ENCODE measurements around the gene FGG.
"Not testable (repeated sequence)": the region's sequence is repeated elsewhere in the genome, so short reads cannot be mapped to it uniquely, and the experiment has no call there.

FGG gene

DNA sequence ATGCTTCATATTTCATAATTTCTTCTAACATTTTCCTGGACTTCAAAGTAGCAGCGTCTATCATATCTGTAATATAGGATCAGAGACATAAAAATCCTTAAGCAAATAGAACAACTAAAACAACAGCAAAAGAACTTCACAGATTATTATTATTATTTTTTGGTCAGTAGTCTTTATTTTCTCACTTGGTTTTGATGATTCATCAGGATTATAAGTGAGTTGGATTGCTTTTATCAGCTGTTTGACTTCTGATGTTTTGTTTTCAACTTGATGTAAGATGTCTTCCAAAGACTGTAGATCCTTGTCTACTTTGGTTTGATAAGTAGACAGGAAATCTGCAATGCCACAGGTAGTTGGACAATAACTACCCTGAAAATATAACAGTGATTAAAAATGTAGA lies 623 bp downstream of the FGG start:
- DNase-seq (ENCODE audit: low read depth in 3 of 3, low spot score in 1 of 3) = no peak

DNA sequence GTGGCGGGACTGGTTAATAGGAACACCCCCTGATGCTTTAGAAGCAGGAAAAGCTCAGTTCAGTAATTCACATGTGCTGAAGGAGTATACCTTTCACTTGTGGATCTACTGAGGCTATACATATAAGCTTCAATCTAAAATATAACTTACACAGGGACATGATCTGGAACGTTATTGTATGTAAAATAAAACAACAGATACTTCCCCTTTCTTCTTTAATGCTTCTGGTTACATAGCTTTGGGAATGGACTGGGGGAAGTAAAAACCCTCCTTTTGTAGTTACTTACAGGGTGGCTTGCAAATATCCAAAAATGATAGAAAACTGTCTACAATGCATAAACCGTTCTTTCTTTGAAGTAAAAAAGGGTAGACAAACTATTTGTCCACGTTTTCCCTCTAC lies 1.9 kb downstream of the FGG start:
- no peak for DNase-seq (ENCODE audit: low read depth in 3 of 3, low spot score in 1 of 3)

DNA sequence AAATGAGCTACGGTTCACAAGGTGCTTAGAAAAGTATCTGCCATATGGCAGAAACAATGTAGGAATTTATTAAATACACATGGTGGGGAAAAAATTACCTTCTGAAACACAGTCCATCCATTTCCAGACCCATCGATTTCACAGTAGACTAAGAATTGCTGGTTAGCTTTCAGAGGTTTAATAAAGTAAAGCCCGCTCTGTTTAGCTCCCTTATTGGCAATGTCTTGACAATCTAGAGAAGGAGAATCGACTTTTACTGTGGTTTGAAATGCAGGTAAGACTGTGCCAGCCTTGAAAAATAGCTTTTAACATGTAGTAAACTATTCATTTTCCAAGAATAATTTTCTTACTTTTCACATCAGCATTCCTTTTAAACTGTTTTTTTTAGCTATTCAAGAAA lies 2.9 kb downstream of the FGG start:
- no peak for DNase-seq (ENCODE audit: low read depth in 3 of 3, low spot score in 1 of 3)

DNA sequence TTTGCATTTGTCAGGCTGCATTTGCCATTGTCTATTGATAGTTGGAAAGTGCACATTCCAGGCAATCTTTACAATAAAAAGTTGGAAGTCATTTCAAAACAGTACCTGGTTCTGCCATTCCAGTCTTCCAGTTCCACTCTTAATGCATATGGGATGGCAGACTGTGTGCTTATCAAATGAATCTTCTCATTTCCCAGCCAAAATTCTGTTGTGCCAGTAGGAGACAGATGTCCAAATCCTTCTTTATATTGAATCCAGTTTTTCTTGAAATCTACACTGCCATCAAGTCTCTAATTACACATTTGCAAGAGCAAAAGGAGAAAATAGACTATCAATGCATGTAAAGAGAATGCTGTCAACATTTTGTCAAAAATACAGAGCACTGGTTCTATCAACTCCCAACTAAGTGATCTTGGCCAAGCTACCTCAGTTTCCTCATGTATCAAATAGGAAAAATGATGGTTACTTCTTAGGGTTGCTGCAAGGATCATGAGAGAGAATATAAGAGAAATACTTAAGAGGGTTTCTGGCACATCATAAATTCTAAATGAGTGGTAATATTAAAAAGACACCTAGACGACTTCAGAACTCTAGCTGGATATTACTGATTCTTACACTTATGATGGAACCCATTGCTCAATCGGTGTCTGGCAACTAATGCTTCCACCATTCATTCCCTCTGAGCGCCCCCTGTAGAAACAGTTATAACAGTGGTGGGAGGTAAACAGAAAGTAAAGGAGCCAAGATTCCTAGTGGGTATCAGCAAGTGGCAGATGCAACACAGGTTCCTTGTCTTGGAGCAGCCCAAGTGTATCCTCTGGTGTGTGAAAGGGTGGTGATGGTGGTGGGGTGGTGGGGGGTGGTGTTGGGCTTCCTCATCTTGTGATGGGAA lies 3.8 kb downstream of the FGG start:
- DNase-seq (ENCODE audit: low read depth in 3 of 3, low spot score in 1 of 3) = no peak

DNA sequence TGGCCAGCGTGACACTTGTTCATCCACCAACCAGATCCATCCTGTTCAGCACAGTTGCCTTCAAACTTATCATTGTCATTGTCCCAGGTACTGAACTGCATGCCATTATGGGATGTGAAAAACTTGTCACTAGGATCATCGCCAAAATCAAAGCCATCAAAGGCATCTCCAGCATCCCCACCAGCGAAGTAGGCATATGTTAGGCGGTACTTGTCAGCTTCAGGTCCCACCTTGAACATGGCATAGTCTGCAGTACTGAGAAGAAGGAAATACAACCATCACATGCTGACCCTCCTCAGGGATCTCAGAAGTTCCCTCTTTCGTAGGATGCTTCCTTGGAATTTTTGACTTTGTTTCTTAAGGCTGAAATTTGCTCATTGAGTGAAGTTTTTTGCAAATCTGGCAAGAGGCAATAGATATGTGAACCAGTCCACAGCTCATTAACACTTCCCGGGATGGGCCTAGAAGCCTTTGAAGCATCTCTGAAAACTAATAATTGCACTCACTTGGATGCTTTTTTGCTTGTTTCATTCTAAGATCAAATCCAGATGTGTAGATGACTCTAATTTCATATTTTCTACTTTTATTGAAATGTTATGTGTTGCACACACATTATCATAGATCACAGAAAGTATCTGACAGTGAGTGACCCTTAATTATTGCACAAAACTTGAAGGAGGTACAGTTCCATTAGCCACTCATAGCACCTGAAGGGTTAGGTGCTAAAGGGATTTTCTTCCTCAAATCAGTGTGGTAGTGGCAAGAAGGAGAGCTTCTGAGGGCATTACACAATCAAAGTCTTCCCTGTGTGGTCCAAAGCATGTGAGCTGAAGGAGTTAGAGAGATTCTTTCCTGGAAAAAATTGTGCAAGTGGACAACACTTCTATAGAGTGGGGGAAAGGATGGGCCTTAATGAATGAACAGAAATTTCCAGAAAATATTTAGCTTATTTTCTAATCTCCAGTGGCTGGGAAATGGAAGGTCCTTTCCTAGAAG lies 5.4 kb downstream of the FGG start:
- no peak for DNase-seq (ENCODE audit: low read depth in 3 of 3, low spot score in 1 of 3)

DNA sequence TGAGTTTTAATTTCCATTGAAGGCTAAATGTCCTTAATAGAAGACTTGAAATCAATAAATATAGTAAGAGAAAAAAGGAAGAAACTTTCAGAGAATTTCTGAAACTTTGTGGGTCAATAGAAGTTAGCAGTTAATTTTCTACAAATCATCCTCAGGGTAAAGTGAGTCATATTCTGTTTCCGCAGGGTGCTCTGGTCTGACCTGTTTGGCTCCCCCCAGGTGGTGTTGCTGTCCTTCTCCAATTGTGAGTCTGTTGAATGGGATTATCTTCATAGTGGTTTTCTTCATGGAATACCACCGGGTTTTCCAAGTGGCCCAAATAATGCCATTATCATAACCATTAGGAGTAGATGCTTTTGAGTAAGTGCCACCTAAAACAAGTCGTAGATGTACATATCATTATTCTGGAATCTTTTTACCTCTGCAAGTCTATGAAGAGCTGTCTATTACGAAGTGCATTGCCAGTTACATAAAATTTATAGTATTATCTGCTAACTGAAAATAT lies 7.7 kb downstream of the FGG start:
- DNase-seq (ENCODE audit: low read depth in 3 of 3, low spot score in 1 of 3) = no peak

DNA sequence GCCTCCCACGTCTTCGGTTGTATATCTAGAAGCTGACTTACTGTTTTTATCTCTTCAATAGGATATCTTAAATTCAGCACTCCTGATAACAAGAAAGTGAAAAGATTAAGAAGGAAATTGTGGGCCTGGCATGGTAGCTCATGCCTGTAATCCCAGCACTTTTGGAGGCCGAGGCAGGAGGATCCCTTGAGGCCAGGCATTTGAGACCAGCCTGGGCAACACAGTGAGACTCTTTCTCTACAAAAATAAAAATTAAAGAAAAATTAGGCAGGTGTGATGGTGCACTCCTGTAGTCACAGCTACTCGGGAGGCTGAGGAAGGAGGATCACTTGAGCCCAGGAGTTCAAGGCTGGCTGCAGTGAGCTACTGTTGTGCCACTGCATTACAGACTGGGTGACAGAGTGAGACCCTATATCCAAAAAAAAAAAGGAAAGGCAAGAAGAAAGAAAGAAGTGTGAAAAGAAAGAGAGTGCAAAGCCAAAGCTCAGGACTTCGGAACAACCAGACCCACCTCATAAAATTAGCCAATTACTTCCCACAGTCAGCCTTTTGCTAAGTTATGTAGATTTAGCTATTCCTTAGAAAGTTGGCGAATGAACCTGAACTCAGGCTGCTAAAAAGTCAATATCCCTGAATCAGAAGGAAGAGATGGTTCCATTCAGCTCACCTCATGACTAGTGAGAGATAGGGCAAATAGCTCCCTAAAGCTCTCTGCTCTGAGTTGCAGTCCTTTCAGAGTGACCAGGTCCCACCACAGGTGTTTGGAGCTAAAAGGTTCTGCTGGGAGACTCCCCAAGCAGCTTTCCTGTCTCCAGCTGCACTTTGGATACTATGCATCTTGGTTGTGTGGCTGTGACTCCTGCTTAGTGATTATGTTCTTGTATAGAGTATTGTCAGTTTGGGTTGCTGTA lies 9.2 kb downstream of the FGG start:
- DNase-seq (ENCODE audit: low read depth in 3 of 3, low spot score in 1 of 3) = no peak

DNA sequence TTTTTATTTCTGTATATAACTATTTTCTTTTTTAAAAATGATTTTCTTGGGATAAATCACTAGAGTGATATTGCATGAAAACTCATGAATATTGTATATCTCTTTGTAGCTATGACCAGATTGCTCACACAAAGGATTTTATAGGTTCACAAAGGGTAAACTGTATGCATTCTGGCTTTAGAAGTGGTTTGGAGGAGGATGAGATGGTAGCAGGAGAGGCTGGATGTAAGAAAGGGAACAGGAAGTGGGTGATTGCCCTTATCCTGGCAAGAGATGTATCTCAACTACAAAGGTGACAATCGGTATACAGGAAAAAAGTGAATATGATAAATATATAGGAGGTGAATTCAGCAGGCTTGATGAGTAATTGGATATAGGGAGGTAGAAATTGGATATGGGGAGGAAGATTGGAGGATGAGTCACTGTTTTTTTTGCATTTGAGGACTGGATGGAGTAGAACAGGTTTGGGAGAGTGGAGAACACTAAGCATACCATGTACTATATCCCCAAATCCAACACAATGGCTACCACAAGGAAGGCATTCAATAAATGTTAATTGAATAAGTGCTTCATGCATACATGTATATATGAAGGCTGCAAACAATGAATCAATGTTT lies 9.9 kb downstream of the FGG start:
- no peak for DNase-seq (ENCODE audit: low read depth in 3 of 3, low spot score in 1 of 3)

DNA sequence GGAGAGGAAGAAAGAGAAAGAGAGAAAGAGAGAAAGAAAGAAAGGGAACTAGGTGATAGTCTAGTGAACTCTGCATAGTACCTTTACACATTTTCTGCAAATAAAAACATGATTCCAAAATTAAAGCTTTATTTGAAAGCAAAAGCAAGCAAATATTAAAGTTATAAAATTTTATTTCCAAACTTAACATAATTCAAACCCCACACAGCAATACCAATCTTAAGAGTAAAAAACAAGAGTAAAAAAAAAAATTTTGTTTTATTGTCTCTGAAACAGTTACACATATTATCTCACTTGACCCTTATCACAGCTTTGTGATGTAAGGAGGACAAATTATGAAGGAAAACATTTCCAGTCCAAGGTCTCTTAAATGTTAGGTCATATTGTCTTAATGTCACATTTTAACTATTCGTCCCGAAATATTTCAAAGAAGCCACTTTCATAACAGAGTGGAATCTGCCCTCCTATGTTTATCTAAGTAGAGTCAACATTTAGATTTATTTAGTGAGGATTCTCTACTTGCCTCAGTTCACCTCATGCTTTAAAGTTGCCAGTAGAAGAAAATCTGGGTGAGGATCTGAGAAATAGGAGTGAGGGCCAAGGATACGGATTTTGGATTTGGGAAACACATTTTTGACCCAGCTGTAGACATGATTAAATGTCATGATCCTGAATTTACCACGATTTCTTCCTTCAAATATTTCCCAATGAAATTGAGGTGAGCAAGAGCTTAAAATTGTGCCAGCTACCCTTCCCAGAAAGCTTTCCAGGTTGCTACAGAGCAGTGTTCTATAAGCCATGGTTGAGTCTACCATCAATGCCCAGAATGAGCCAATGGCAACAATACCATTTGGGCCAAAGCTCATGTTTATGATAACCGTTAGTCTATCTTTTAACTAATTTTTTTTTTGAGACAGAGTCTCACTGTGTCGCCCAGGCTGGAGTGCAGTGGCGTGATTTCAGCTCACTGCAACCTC lies 14.4 kb downstream of the FGG start:
- DNase-seq (ENCODE audit: low read depth in 3 of 3, low spot score in 1 of 3) = no peak

DNA sequence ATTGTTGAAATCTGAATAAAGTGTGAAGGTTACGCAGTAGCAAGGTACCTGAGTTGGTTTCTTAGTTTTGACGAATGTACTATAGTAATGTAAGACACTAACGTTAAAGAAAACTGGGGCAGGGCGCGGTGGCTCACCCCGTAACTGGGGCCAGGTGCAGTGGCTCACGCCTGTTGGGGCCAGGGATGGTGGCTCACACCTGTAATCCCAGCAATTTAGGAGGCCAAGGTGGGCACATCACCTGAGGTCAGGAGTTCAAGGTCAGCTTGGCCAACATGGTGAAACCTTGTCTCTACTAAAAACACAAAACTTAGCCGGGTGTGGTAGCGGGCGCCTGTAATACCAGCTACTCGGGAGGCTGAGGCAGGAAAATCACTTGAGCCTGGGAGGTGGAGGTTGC lies 15.2 kb downstream of the FGG start:
- not testable (repeated sequence) for DNase-seq (ENCODE audit: low read depth in 3 of 3, low spot score in 1 of 3)

DNA sequence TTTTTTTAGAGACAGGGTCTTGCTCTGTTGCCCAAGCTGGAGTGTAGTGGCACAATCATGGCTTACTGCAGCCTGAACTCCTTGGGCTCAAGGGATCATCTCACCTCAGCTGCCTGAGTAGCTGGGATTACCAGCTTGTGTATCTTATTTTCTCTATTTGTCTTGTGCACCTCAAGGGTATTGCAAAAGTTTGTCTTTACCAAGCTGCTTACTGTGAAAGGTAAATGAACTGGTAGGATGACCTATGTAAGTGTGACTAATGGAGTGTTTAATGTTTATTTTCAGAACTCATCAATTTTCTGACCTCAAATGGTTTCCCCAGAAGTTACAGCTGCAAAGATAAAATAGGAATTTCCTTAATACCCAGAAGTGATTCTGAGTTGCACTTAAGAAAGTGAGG lies 16.6 kb downstream of the FGG start:
- no peak for DNase-seq (ENCODE audit: low read depth in 3 of 3, low spot score in 1 of 3)

DNA sequence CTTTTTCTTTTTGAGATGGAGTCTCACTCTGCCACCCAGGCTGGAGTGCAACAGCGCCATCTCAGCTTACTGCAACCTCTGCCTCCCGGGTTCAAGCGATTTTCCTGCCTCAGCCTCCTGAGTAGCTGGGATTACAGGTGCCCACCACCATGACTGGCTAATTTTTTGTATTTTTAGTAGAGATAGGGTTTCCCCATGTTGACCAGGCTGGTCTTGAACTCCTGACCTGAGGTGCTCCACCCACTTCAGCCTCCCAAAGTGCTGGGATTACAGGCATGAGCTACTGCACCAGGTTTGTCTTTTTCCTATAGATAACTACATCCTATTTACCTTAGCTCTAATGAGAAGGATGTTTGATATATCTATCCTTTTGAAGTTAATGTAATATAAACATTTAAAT lies 18.1 kb downstream of the FGG start:
- DNase-seq (ENCODE audit: low read depth in 3 of 3, low spot score in 1 of 3) = not testable (repeated sequence)

DNA sequence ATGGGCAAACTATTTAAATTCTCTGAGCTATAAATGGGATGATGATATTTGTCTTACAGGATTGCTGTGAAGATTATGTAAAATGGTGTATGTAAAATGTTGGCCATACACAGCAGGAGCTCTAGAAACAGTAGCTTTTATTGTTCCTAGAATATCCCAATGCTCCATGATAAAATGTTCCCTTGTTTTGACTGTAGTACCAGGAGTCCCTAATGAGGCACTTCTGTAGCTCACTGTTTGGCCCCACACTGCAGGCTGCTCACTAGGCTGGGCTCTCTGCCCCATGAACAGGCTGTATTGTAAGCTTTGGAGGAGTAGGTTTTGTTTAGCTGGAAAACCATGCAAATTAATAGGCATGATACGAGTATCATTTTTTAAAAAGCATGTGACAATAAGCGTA lies 18.6 kb downstream of the FGG start:
- DNase-seq (ENCODE audit: low read depth in 3 of 3, low spot score in 1 of 3) = no peak

DNA sequence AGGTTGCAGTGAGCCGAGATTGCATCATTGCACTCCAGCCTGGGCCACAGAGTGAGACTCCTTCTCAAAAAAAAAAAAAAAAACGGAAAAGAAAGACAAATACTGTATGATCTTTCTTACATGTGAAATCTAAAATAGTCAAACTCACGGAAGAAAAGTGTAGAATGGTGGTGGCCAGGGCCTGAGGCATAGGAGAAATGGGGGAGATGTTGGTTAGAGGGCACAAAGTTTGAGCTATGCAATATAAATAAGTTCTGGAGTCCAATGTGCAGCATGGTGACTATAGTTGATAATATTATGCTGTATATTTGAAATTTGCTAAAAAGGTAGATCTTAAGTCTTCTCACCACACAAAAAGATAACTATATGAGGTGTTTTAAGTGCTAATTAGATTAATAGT lies 20.6 kb downstream of the FGG start:
- DNase-seq (ENCODE audit: low read depth in 3 of 3, low spot score in 1 of 3) = no peak

DNA sequence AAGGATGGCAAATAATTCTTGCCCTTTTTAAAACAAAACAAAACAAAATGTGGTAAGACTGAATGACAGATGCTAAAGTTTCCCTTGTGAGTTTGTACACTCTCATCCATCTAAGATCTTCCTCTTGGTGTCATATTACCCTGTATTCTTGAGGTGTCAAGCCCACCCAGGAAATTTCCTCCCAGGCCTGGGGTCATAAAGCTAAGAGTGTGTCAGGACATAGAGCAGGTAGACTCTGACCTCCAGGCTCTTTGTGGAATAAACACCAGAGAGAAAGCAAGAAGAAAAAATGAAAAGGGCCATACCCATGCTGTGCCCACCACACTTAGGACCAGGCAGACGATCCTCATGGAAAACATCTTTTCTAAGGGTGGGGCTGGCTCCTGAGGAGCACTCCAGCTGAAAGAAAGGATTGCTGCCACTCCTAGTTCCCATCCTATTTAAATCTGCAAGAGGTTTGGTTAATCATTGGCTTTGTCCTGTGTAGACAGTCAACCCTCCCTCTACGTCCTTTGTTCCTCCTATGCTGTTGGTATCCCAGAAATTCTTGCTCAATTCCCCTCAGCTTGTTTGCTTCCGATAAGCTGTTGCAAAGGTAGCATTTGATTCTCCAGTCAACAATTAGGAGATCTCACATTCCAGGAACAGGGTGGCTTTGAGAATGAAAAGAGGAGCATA lies 22.0 kb downstream of the FGG start, which contains the start of gene FGA:
TSS of gene FGA (minus strand) at position 414 of the 678 bp plus-strand sequence. CDS start at position 359, 55 bp downstream.
- DNase-seq (ENCODE audit: low read depth in 3 of 3, low spot score in 1 of 3) = no peak

DNA sequence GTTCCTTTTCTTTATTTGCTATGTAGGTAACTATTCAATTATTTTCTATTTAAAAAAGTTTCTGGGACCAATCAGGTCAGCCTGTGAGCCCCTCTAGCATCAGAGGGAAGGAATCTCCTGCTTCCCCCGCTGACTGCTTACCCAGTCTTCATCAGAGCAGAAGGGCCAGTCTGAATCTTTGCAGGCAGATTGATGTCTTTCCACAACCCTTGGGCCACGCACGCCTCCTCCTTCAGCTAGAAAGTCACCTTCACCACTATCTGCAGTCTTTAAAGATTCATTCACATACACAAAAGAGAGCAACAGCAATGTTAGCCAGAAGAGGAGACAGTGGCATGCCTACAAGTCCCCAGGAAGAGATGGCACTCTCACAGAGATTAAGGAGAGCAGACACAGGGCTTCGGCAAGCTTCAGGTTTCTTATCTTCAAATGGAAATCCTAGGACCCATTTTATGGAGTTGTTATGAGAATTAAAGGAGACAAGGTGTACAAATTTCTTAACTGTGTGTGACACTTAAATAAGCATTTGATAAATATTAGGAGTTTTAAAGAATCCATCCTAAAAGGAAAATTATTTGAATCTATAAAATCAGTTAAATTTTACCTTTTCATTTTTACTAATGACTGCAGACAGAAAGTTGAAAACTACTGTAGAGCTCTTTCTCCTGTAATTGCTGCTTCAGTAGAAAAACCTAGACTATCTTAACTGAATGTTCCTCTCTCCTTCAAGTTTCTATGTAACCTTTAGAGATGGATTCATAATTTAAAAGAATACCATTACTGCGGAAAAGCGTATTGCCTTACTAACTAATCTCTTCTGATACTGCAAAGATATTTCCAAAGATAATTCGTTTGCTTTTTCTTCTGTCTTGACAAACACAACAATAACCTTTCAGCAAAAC lies 22.9 kb downstream of the FGG start:
- no peak for DNase-seq (ENCODE audit: low read depth in 3 of 3, low spot score in 1 of 3)

DNA sequence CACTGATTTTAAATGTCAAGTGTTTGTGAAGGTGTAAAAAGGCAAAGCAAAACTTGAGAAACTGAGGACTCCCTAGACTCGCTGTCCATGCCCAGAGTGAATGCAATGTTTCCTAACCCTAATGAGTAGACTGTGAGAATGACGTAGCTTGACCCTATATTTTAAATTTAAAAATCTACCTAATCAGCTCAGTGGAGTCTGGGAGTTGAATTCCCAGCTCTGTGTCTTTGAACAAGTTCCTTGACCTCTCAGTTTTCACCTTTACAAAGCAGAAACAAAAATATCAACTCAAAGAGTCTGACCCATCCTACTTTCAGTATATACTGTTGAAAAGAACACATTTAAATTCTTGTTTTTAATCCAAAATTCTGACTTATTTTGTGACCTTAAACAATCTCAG lies 24.3 kb downstream of the FGG start:
- DNase-seq (ENCODE audit: low read depth in 3 of 3, low spot score in 1 of 3) = no peak
